ENCODE data around the gene MANSC4.
A peak's percentile ranks its signal among the peaks of the same experiment; 100 is the strongest.

MANSC4 gene

DNA sequence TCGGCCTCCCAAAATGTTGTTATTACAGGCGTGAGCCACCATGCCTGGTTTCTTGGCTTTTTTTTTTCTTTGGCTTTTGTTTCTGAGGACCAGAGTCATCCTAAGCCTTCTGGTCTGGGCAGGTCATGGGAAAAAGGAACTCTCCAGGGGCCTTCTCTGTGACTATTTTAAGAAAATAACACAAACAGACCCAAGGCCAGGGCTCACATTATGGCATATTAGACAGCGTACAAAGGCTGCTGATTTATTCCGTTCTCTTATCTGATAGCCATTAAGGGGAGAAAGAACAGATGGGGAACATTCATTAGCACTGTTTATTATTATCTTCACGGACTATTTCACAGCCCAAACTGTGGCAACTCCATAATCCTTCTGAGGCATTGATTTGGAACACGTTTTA is 28.8 kb upstream of the MANSC4 start:
- Mint-ChIP-seq H3K27ac (no peak overlapping the region), H3K27me3 (peaks cover 25% of the 10 kb centered on the region), H3K4me1 (peaks cover 36% of the 10 kb centered on the region), H3K4me3 (no peak overlapping the region), H3K9me3 (no peaks in the 10 kb centered on the region)
- ATAC-seq = no peak
- DNase-seq = no peak

DNA sequence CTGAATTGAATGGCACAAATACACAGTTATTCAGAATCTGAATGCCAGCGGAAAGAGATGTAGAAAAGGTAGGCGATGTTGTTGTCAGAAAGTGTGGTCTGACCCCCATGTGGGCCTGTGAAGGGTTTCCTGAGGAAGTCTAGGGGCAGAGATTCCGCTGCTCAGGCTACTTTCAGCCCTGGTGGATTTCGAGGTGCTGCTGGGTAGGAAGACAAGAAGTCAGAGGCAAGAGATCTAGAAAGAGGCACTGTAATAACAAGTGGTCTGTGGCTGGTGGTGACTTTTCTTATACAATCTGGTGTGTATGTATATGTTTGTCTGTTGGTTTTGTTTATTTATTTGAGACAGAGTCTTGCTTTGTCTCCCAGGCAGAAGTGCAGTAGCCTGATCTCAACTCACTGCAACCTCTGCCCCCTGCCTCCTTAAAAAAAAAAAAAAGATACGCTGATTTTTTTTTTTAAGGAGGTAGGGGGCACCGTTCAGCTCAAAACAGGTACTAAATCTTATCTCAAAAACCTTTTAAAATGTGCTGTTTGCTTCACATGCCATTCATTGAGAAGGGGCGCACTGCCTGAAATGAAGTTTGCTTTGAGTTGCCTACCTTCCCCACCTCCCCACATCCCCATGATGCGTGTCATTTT is 27.1 kb upstream of the MANSC4 start:
- peak in 1 of 2 donors; percentile 54 for DNase-seq
- ATAC-seq = peak; percentile 69
- Mint-ChIP-seq H3K4me3 (peak overlapping the region; percentile 68 to 69), H3K27me3 (peaks cover 25% of the 10 kb centered on the region), H3K9me3 (no peaks in the 10 kb centered on the region), H3K27ac (peak overlapping the region; percentile 75 to 87), H3K4me1 (peaks cover 51% of the 10 kb centered on the region)

DNA sequence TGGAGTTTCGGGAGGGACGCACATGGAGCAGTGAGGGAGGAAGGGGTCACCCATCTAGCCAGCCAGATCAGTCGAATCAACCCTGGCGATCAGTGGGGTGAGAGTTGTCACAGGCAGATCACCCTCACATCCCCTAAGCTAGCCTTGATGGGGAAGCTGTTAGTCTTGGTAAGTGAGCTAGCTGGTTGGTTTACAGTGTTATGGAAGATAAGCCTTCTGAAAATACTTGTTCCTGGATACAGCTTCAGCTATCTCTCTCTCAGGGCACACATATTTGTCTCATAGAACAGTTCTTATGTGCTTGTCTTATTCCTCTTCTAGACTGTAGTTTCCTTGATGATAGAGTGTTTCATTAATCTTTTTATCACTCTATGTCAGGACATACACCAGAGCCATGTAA is 26.2 kb upstream of the MANSC4 start:
- H3K27ac Mint-ChIP-seq = no peak overlapping the region
- H3K9me3 Mint-ChIP-seq = no peaks in the 10 kb centered on the region
- H3K4me3 Mint-ChIP-seq = peak overlapping the region; percentile 68 to 69
- ATAC-seq (no peak), DNase-seq (no peak)
- peaks cover 21% of the 10 kb centered on the region for H3K27me3 Mint-ChIP-seq
- H3K4me1 Mint-ChIP-seq = peaks cover 60% of the 10 kb centered on the region

DNA sequence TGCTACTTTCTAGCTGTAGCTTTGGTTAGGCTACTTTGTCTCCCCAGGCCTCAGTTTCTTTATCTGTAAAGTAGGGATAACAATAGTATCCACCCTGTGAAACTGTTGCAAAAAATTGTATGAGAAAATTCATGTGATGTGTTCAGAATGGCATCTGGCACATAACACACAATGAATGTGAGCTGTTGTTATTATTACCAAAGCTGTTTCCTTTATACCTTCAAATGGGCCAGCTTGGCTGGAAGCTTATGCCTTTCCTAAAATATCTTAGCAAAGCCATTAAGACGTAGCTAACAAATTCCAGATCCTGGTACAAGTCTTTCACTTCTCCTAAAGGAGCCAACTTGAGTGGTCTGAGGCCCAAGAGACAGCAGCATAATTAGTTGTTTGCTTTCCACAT is 25.2 kb upstream of the MANSC4 start:
- peaks cover 19% of the 10 kb centered on the region for H3K27me3 Mint-ChIP-seq
- DNase-seq (no peak), ATAC-seq (no peak)
- no peak overlapping the region for H3K4me3 Mint-ChIP-seq
- no peak overlapping the region for H3K27ac Mint-ChIP-seq
- no peaks in the 10 kb centered on the region for H3K9me3 Mint-ChIP-seq
- H3K4me1 Mint-ChIP-seq = peaks cover 70% of the 10 kb centered on the region

- H3K4me3 Mint-ChIP-seq = peak overlapping the region; percentile 20 to 69
- H3K27me3 Mint-ChIP-seq = peaks cover 16% of the 10 kb centered on the region
- H3K4me1 Mint-ChIP-seq = peaks cover 77% of the 10 kb centered on the region
- H3K27ac Mint-ChIP-seq = peak overlapping the region in 1 of 2 donors; percentile 87
- DNase-seq (no peak), ATAC-seq (no peak)
- no peaks in the 10 kb centered on the region for H3K9me3 Mint-ChIP-seq
Observed at GRCh38 chr12:27802936-27803335, 22.9 kb upstream of the MANSC4 start.

DNA sequence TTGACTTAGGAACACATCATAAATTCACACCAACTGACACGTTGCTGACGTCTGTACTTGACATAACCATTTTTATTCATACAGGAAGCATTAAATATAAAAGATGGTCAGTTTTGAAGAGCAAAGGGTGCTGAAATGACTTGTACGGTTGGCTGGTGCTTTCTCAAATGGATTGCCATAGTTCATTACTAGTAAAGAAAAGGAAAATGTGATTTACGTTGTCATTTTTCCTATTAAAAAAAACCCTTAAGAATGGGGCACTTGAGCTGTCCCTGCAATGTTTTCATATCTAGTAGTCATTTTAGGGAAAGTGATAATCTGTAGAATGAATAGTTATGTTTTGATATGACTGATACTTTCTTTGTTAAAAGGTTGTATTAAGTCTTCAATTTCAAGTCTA is 22.5 kb upstream of the MANSC4 start:
- peak overlapping the region; percentile 31 to 69 for H3K4me3 Mint-ChIP-seq
- peak; percentile 79 for ATAC-seq
- peak in 1 of 2 donors; percentile 48 for DNase-seq
- H3K27ac Mint-ChIP-seq = peak overlapping the region; percentile 87 to 93
- H3K9me3 Mint-ChIP-seq = no peaks in the 10 kb centered on the region
- H3K27me3 Mint-ChIP-seq = peaks cover 12% of the 10 kb centered on the region
- peaks cover 73% of the 10 kb centered on the region for H3K4me1 Mint-ChIP-seq

- no peaks in the 10 kb centered on the region for H3K9me3 Mint-ChIP-seq
- peak overlapping the region in 1 of 2 donors; percentile 69 for H3K4me3 Mint-ChIP-seq
- peak overlapping the region; percentile 87 to 93 for H3K27ac Mint-ChIP-seq
- H3K4me1 Mint-ChIP-seq = peaks cover 66% of the 10 kb centered on the region
- DNase-seq (peak in 1 of 2 donors; percentile 15), ATAC-seq (peak; percentile 41)
- H3K27me3 Mint-ChIP-seq = peaks cover 11% of the 10 kb centered on the region
Observed at GRCh38 chr12:27801630-27802029, 21.6 kb upstream of the MANSC4 start.

- H3K9me3 Mint-ChIP-seq = no peaks in the 10 kb centered on the region
- DNase-seq (no peak), ATAC-seq (peak; percentile 67)
- peak overlapping the region; percentile 64 to 70 for H3K4me3 Mint-ChIP-seq
- H3K27me3 Mint-ChIP-seq = peaks cover 4% of the 10 kb centered on the region
- peaks cover 63% of the 10 kb centered on the region for H3K4me1 Mint-ChIP-seq
- peak overlapping the region in 1 of 2 donors; percentile 87 for H3K27ac Mint-ChIP-seq
Observed at GRCh38 chr12:27800819-27801218, 20.8 kb upstream of the MANSC4 start.

DNA sequence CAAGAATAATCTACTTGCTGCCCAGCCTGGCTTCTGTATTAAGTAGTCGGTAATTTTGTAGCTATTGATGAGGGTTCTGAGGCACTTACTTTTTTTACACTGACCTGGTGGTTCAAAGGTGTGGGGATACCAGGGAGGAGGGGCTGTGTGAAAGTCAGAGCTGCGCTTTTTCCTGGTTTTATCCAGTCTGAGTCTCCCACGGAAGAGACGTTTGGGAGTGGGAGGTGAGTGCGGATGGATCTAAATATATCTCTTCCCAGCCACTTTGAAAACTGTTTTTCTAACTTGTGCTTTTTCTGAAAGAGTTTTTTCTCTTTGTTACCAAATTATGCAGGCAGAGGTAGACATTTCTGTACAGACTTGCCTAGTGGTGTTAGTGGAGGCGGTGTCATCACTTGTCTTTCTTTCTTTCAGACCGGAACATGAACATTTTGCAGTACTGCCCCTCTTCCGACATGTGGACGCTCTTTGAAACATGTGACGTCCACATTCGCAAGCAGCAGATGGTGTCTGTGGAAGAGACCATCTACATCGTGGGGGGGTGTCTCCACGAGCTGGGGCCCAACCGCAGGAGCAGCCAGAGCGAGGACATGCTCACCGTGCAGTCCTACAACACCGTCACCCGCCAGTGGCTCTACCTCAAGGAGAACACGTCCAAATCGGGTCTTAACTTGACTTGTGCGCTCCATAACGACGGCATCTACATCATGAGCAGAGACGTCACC is 17.4 kb upstream of the MANSC4 start:
- DNase-seq (no peak), ATAC-seq (no peak)
- peaks cover 58% of the 10 kb centered on the region for H3K4me1 Mint-ChIP-seq
- H3K4me3 Mint-ChIP-seq = no peak overlapping the region
- no peak overlapping the region for H3K27ac Mint-ChIP-seq
- no peaks in the 10 kb centered on the region for H3K27me3 Mint-ChIP-seq
- H3K9me3 Mint-ChIP-seq = no peaks in the 10 kb centered on the region

- peaks cover 45% of the 10 kb centered on the region for H3K4me1 Mint-ChIP-seq
- DNase-seq = no peak
- ATAC-seq = no peak
- no peak overlapping the region for H3K27ac Mint-ChIP-seq
- H3K4me3 Mint-ChIP-seq = no peak overlapping the region
- H3K9me3 Mint-ChIP-seq = no peaks in the 10 kb centered on the region
- H3K27me3 Mint-ChIP-seq = no peaks in the 10 kb centered on the region
Observed at GRCh38 chr12:27796128-27796527, 16.1 kb upstream of the MANSC4 start.

- Mint-ChIP-seq H3K27ac (peak overlapping the region in 1 of 2 donors; percentile 69), H3K4me1 (peaks cover 33% of the 10 kb centered on the region), H3K9me3 (no peaks in the 10 kb centered on the region), H3K27me3 (no peaks in the 10 kb centered on the region), H3K4me3 (peak overlapping the region in 1 of 2 donors; percentile 36)
- peak; percentile 81 for ATAC-seq
- no peak for DNase-seq
Observed at GRCh38 chr12:27794818-27795584, 15.0 kb upstream of the MANSC4 start.

GRCh38 chr12:27790179-27790578 is 10.1 kb upstream of the MANSC4 start:
- peak overlapping the region in 1 of 2 donors; percentile 62 for H3K27ac Mint-ChIP-seq
- H3K27me3 Mint-ChIP-seq = no peaks in the 10 kb centered on the region
- ATAC-seq (peak; percentile 41), DNase-seq (no peak)
- no peak overlapping the region for H3K4me3 Mint-ChIP-seq
- no peaks in the 10 kb centered on the region for H3K9me3 Mint-ChIP-seq
- peaks cover 28% of the 10 kb centered on the region for H3K4me1 Mint-ChIP-seq

- H3K9me3 Mint-ChIP-seq = no peaks in the 10 kb centered on the region
- H3K27ac Mint-ChIP-seq = no peak overlapping the region
- ATAC-seq (no peak), DNase-seq (no peak)
- no peak overlapping the region for H3K4me3 Mint-ChIP-seq
- H3K27me3 Mint-ChIP-seq = no peaks in the 10 kb centered on the region
- H3K4me1 Mint-ChIP-seq = peaks cover 28% of the 10 kb centered on the region
Observed at GRCh38 chr12:27787559-27787958, 7.5 kb upstream of the MANSC4 start.

DNA sequence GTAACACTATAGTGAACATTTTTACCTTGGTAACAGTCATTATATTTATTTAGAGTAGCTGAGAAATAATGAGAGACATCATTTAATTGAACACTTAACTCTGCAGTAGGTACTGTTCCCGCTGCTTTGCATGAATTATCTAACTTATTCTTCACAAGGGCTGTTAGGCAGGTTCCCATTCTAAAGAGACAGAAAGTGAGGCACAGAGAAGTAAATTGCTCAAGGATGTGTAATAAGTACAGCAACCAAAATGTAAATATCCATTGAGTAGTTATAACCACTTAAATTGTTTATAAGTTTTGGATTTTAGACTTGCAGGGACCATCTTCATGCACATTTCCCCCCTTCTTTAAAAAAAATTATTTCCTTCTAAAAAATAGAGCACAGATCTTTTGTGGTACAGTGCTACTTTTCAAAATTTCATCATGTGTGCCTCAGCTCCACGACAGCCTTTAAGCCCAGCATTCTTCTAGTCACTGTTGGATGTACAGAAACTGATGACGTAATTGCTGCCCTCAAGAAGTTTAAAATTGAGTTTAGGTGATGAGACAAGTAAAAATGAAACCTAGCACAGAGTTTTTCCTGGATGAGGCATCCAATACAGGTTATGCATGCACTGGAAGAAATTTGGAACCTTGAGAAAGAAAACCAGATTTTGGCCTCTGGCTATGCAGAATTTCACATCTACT is 6.0 kb upstream of the MANSC4 start:
- Mint-ChIP-seq H3K27ac (peak overlapping the region in 1 of 2 donors; percentile 35), H3K4me3 (peak overlapping the region in 1 of 2 donors; percentile 17), H3K4me1 (peaks cover 43% of the 10 kb centered on the region), H3K27me3 (no peaks in the 10 kb centered on the region), H3K9me3 (no peaks in the 10 kb centered on the region)
- DNase-seq = no peak
- peak; percentile 82 for ATAC-seq

GRCh38 chr12:27782481-27782880 is 2.4 kb upstream of the MANSC4 start:
- Mint-ChIP-seq H3K9me3 (no peaks in the 10 kb centered on the region), H3K4me1 (peaks cover 56% of the 10 kb centered on the region), H3K4me3 (peak overlapping the region; percentile 18 to 83), H3K27ac (no peak overlapping the region), H3K27me3 (no peaks in the 10 kb centered on the region)
- ATAC-seq = no peak
- no peak for DNase-seq
